Suprapubic skin (tissue), 4 donors: ENCODE data around the gene POC1B. TPM values are rescaled to one million over a fixed set of nuclear protein-coding genes. Genes with fewer than 3 reads are reported as not detected.
A peak's percentile ranks its signal among the peaks of the same experiment; 100 is the strongest.

Experiments
- DNase-seq, 2 donors: peaks; one replicate each; pipeline ENCODE4 v3.0.0-alpha.2; 2019; ENCODE audit warnings: low spot score in 2 of 2
- H3K27ac ChIP-seq: fragments of 200-600 bp; sonication (generic); one replicate; pipeline ENCODE4 v1.5.1; 2019
- H3K27me3 ChIP-seq: fragments of 200-600 bp; sonication (generic); one replicate; pipeline ENCODE4 v1.5.1; 2019
- H3K36me3 ChIP-seq: fragments of 200-600 bp; sonication (generic); one replicate; pipeline ENCODE4 v1.5.1; 2019
- H3K4me1 ChIP-seq: fragments of 200-600 bp; sonication (generic); one replicate; pipeline ENCODE4 v1.5.1; 2019
- H3K4me3 ChIP-seq: fragments of 200-600 bp; sonication (generic); one replicate; pipeline ENCODE4 v1.5.1; 2019; ENCODE audit warnings: mild to moderate bottlenecking
- H3K9me3 ChIP-seq: fragments of 200-600 bp; sonication (generic); one replicate; pipeline ENCODE4 v1.5.1; 2019
- EP300 ChIP-seq: sonication (generic); formaldehyde crosslinking; IDR thresholded peaks from one replicate; pipeline ENCODE4 v1.6.1; 2017; ENCODE audit warnings: antibody characterized with exemption
- POLR2A ChIP-seq, 2 donors: fragments of 450-650 bp; IDR thresholded peaks; one replicate each; pipeline ENCODE4 v1.6.1; 2017; ENCODE audit warnings: antibody characterized with exemption in 2 of 2, mild to moderate bottlenecking in 2 of 2, moderate library complexity in 2 of 2
- POLR2AphosphoS5 ChIP-seq, 3 donors: sonication (generic); formaldehyde crosslinking; IDR thresholded peaks; one replicate each; pipeline ENCODE4 v1.6.1; 2017; ENCODE audit warnings: antibody characterized with exemption in 3 of 3
- WGBS: methylation state at CpG from one replicate; pipeline ENCODE4 v1.1.5; 2018; 5-methylcytosine and 5-hydroxymethylcytosine counted together
- total RNA-seq, 4 donors: library from RNA; depleted of rRNA; stranded (reverse); fragments of >200 nt; gene quantifications; one replicate each; pipeline ENCODE4 v1.1.0, GENCODE V29; 2016
- TF ChIP-seq, protein P1 (sequence below), 2 donors: fragments of 200-600 bp in 1 of 2; fragments of 450-650 bp in 1 of 2; sonication (generic) in 1 of 2; IDR thresholded peaks; one replicate each; pipeline ENCODE4 v1.5.1; 2016 to 2019; ENCODE audit warnings: antibody characterized with exemption in 2 of 2, mild to moderate bottlenecking in 1 of 2, moderate library complexity in 1 of 2

POC1B gene
- total RNA-seq, 4 donors from 2014 or later: 11.3 to 28.2 (median 13.4) TPM

- H3K27ac ChIP-seq: peak overlapping the region; percentile 78
- H3K36me3 ChIP-seq: no peaks in the 10 kb centered on the region
- no peak for TF ChIP-seq POLR2A (IDR thresholded peaks at IDR 0.05)
- TF ChIP-seq, protein P1, sequence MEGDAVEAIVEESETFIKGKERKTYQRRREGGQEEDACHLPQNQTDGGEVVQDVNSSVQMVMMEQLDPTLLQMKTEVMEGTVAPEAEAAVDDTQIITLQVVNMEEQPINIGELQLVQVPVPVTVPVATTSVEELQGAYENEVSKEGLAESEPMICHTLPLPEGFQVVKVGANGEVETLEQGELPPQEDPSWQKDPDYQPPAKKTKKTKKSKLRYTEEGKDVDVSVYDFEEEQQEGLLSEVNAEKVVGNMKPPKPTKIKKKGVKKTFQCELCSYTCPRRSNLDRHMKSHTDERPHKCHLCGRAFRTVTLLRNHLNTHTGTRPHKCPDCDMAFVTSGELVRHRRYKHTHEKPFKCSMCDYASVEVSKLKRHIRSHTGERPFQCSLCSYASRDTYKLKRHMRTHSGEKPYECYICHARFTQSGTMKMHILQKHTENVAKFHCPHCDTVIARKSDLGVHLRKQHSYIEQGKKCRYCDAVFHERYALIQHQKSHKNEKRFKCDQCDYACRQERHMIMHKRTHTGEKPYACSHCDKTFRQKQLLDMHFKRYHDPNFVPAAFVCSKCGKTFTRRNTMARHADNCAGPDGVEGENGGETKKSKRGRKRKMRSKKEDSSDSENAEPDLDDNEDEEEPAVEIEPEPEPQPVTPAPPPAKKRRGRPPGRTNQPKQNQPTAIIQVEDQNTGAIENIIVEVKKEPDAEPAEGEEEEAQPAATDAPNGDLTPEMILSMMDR (IDR thresholded peaks at IDR 0.05): no peak
- no peak for TF ChIP-seq EP300
- TF ChIP-seq POLR2AphosphoS5 (IDR thresholded peaks at IDR 0.05): no peak
- DNase-seq: no peak
- H3K27me3 ChIP-seq: no peaks in the 10 kb centered on the region
- peaks cover 28% of the 10 kb centered on the region for H3K4me1 ChIP-seq
- 50% methylated on average over 7 of the region's 7 CpGs for WGBS
- H3K4me3 ChIP-seq: no peak overlapping the region
- no peaks in the 10 kb centered on the region for H3K9me3 ChIP-seq
These were observed 71.6 kb downstream of the POC1B start for GRCh38 chr12:89454080-89454848.

DNA sequence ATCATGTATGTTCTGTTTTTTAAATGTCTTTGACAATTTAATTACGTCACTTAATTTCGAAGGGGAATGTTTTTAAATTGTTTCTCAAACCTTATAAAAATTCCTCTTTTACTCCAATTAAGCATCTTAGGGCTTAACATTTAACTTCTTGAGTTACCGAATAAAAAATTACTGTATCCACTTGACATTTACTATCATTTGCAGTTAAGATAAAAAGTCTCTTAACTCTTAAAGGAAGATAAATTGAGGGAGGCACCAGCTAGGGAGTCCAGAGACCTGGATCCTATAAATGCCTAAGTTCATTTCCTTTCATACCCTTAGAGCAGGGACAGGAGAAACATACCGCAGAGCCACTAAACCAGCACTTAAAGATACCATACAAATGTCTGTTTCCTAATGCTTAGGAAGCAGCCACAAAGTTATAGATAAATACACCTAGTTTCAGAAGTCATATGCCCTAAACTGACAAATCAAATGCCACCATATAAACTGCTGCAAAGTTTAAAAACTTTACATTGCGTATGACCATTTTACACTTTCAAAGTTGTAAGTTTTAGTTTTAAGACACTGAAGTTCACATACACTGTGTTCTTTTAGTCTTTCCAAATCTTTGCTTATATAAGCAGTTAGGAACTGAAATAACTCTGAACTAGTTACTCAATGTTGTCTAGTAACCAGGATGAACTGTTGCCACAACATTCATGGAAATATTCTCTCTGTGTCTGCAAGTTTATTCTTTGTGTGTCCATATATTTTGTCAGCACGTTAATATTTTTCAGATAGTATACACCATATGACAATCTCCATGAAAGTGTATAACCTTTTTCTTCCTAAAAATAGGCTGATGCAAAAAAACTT lies 72.5 kb downstream of the POC1B start:
- DNase-seq: no peak
- H3K9me3 ChIP-seq: no peaks in the 10 kb centered on the region
- H3K36me3 ChIP-seq: no peaks in the 10 kb centered on the region
- H3K27ac ChIP-seq: peak overlapping the region; percentile 78
- WGBS: 49% methylated on average over 6 of the region's 6 CpGs
- no peaks in the 10 kb centered on the region for H3K27me3 ChIP-seq
- H3K4me1 ChIP-seq: peaks cover 28% of the 10 kb centered on the region
- H3K4me3 ChIP-seq: no peak overlapping the region
- TF ChIP-seq EP300: no peak
- no peak for TF ChIP-seq POLR2A (IDR thresholded peaks at IDR 0.05)
- TF ChIP-seq POLR2AphosphoS5 (IDR thresholded peaks at IDR 0.05): no peak
- TF ChIP-seq, protein P1 (IDR thresholded peaks at IDR 0.05): no peak

- no peak for TF ChIP-seq EP300
- TF ChIP-seq POLR2AphosphoS5 (IDR thresholded peaks at IDR 0.05): no peak
- TF ChIP-seq, protein P1 (IDR thresholded peaks at IDR 0.05): no peak
- no peak for TF ChIP-seq POLR2A (IDR thresholded peaks at IDR 0.05)
These were observed 74.0 kb downstream of the POC1B start for GRCh38 chr12:89451841-89452251.

DNA sequence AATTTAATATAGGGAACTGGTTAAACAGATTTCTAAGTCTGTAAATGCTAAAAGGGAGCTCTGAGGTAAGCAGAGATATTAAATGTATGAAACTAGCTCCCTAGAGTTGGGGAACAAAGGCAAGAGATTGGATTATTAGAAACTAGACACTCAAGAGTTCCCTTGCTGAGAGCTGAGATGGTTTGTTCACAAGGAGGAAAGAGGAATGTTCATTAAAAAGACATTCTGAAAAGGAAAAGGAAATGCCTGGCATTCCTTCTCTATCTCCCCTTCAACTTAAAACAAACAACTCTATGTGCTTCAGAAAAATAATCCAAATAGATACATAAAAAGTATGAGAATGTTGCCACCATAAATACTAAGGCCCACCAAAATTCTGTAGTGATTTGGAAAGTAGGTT lies 74.9 kb downstream of the POC1B start:
- no peaks in the 10 kb centered on the region for H3K27me3 ChIP-seq
- H3K4me1 ChIP-seq: peaks cover 28% of the 10 kb centered on the region
- H3K9me3 ChIP-seq: no peaks in the 10 kb centered on the region
- no peak for DNase-seq
- TF ChIP-seq POLR2AphosphoS5 (IDR thresholded peaks at IDR 0.05) (no peak), EP300 (no peak), POLR2A (IDR thresholded peaks at IDR 0.05) (no peak)
- TF ChIP-seq, protein P1 (IDR thresholded peaks at IDR 0.05): no peak
- no peaks in the 10 kb centered on the region for H3K36me3 ChIP-seq
- no peak overlapping the region for H3K27ac ChIP-seq
- no peak overlapping the region for H3K4me3 ChIP-seq

More at GRCh38 chr12:89451841-89452251, 74.0 kb downstream of the POC1B start:
- no peaks in the 10 kb centered on the region for H3K27me3 ChIP-seq
- H3K9me3 ChIP-seq: no peaks in the 10 kb centered on the region
- no peaks in the 10 kb centered on the region for H3K36me3 ChIP-seq
- H3K27ac ChIP-seq: peak overlapping the region; percentile 65
- no peak for DNase-seq
- peaks cover 28% of the 10 kb centered on the region for H3K4me1 ChIP-seq
- no peak overlapping the region for H3K4me3 ChIP-seq
- 53% methylated on average over 9 of the region's 9 CpGs for WGBS

DNA sequence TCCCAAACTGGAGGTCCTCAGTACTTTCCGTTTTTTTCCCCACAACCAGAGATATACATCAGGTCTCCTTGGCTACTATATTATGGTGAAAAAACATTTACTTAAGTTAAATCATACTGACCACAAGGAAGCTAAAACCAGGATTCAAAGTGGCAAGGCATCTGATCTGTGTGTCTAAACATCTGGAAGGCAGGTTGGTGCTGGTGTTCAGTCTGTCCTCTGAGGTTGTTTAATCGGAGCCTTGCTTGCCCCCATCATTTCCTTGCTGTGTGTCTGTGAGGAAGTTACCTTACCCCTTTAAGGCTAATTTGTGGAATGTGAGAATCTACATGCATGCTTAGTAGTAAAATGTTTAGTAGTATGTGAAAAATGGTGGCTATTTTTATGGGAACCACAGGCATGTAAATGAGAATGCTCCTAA lies 76.9 kb downstream of the POC1B start:
- H3K9me3 ChIP-seq: no peaks in the 10 kb centered on the region
- no peaks in the 10 kb centered on the region for H3K36me3 ChIP-seq
- H3K27me3 ChIP-seq: no peaks in the 10 kb centered on the region
- H3K4me1 ChIP-seq: peaks cover 20% of the 10 kb centered on the region
- H3K27ac ChIP-seq: no peak overlapping the region
- DNase-seq: no peak
- no peak overlapping the region for H3K4me3 ChIP-seq
- WGBS: 97% methylated on average over 2 of the region's 2 CpGs
- TF ChIP-seq POLR2A (IDR thresholded peaks at IDR 0.05) (no peak), POLR2AphosphoS5 (IDR thresholded peaks at IDR 0.05) (no peak), EP300 (no peak)
- TF ChIP-seq, protein P1 (IDR thresholded peaks at IDR 0.05): no peak
